DOHH2 (cell line): Measurements from ENCODE around the gene CLIP3.

Source experiments
- CTCF ChIP-seq: fragments of 200-600 bp; sonication (generic); IDR thresholded peaks from one replicate; pipeline ENCODE4 v1.5.1; 2014; ENCODE audit warnings: antibody characterized with exemption, mild to moderate bottlenecking, low read depth, low read length; ENCODE audit not compliant: poor library complexity, severe bottlenecking
- EZH2phosphoT487 ChIP-seq: fragments of 200-600 bp; sonication (generic); IDR thresholded peaks from 2 replicates; pipeline ENCODE4 v1.6.1; 2017; ENCODE audit warnings: borderline replicate concordance, mild to moderate bottlenecking, antibody characterized with exemption, low read length, moderate library complexity, mixed read lengths

- TF ChIP-seq CTCF: no peak
- TF ChIP-seq EZH2phosphoT487: no peak
These were observed 53.8 kb downstream of the CLIP3 start for GRCh38 chr19:35978832-35979365.
